Transverse colon (tissue), 4 donors: ENCODE results near the gene PPP4R3B. TPM values are rescaled to one million over a fixed set of nuclear protein-coding genes. Genes with fewer than 3 reads are reported as not detected.

Experiments used
- DNase-seq: peaks from one replicate; pipeline ENCODE4 v3.0.0-alpha.2; 2019
- H3K27ac ChIP-seq, 4 donors: fragments of 200-600 bp; sonication (generic); 2 replicates each; pipeline ENCODE4 v1.5.1; 2016 to 2018; ENCODE audit warnings: inconsistent platforms in 4 of 4
- H3K27me3 ChIP-seq: fragments of 200-600 bp; sonication (generic); 2 replicates; pipeline ENCODE4 v1.5.1; 2017; ENCODE audit warnings: inconsistent platforms
- H3K36me3 ChIP-seq, 4 donors: fragments of 200-600 bp; sonication (generic); 2 replicates each; pipeline ENCODE4 v1.5.1; 2017 to 2019; ENCODE audit warnings: inconsistent platforms in 4 of 4
- H3K4me1 ChIP-seq, 4 donors: fragments of 200-600 bp; sonication (generic); 2 replicates each; pipeline ENCODE4 v1.5.1; 2017 to 2020; ENCODE audit warnings: inconsistent platforms in 4 of 4
- H3K4me3 ChIP-seq, 4 donors: fragments of 200-600 bp; sonication (generic); 1 replicate in 1 of 4; 2 replicates in 3 of 4; pipeline versions ENCODE4 v1.5.1 to v1.6.1; 2017 to 2019; ENCODE audit warnings: inconsistent platforms in 4 of 4
- H3K9me3 ChIP-seq, 2 donors: fragments of 200-600 bp; sonication (generic); 2 replicates each; pipeline ENCODE4 v1.5.1; 2017 to 2019; ENCODE audit warnings: inconsistent platforms in 2 of 2
- EP300 ChIP-seq: sonication (generic); formaldehyde crosslinking; IDR thresholded peaks from one replicate; pipeline ENCODE4 v1.6.1; 2017; ENCODE audit warnings: antibody characterized with exemption, low read depth
- POLR2A ChIP-seq: fragments of 450-650 bp; IDR thresholded peaks from one replicate; pipeline ENCODE4 v1.6.1; 2016; ENCODE audit warnings: antibody characterized with exemption, mild to moderate bottlenecking, moderate library complexity
- POLR2AphosphoS5 ChIP-seq, 3 donors: sonication (generic); formaldehyde crosslinking; IDR thresholded peaks; one replicate each; pipeline ENCODE4 v1.6.1; 2016; ENCODE audit warnings: antibody characterized with exemption in 3 of 3
- WGBS, 2 donors: methylation state at CpG; one replicate each; pipeline ENCODE4 v1.1.5; 2018; ENCODE audit warnings: low coverage in 1 of 2; 5-methylcytosine and 5-hydroxymethylcytosine counted together
- in situ Hi-C, 4 donors: fragments of 200-750 bp; cut with MboI; loops; one replicate each; pipeline versions ENCODE4 v1.15.0 to v1.15.1; 2017; ENCODE audit warnings: low sequenced_read_pairs in 3 of 4, low pct_ligation_motif_present in 1 of 4, low pct_unique_long_range_greater_than_20kb in 1 of 4
- intact Hi-C: fragments of 100-400 bp; cut with DNase I; formaldehyde crosslinking; loops from one replicate; pipeline ENCODE4 v1.15.1; 2023; ENCODE audit warnings: low total_unique reads
- total RNA-seq, 4 donors: library from RNA; depleted of rRNA; stranded (reverse); fragments of >200 nt; gene quantifications; one replicate each; pipeline ENCODE4 v1.1.0, GENCODE V29; 2016
- TF ChIP-seq, protein P1 (sequence below), 5 experiments: fragments of 200-600 bp in 3 of 5; fragments of 450-650 bp in 2 of 5; sonication (generic) in 3 of 5; IDR thresholded peaks; 1 replicate in 2 of 5; 2 replicates in 3 of 5; pipeline ENCODE4 v1.5.1; 2016 to 2017; ENCODE audit warnings: antibody characterized with exemption in 5 of 5, inconsistent platforms in 3 of 5, mild to moderate bottlenecking in 2 of 5, moderate library complexity in 1 of 5

Gene PPP4R3B
- total RNA-seq, 4 donors from 2014 or later, result 59.5 to 79.7 (median 69.8) TPM

DNA sequence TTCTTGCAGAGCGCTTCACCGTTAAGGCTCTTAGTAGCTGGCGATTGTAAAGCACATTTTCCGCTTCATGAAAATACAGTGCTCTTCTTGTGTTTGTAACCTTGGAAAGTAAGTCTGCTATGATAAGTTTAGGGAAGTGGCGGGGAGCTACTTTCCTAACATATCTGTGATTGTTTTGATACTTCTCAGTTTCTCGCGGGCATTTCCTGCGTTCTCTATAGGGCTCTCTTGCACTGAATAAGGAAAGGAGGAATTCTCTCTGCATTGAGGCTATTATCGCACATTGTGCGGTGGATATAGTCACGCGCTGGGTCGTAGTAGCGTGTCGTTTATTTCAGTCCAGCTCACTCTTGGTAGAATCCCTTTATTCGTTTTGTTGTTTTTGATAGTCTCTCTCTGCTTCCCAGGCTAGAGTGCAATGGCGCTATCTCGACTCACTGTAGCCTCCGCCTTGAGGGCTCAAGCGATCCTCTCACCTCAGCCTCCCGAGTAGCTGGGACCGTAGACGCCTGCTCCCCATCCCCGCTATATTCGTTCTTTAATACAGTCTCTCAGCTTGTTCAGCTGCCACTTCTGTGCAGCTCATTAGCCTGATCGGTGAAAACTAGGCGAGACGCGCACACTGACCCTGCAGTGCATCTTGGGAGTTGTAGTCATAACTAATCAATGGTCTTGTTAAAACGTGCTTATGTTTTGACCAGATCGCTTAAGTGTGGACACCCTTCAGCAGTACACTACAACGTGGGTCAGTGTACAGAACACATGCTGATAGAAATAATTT, 1.0 kb upstream of the PPP4R3B start:
- 0 to 1% methylated on average over 12 to 32 of the region's 32 CpGs for WGBS, 2 donors
- in situ Hi-C loops (no loop called here), intact Hi-C loops (no loop called here)
- H3K9me3 ChIP-seq, result no peaks in the 10 kb centered on the region
- H3K4me3 ChIP-seq, result peak overlapping the region; percentile 21 to 93 (median 82)
- TF ChIP-seq POLR2AphosphoS5 (IDR thresholded peaks at IDR 0.05) (peak in 2 of 3 donors; percentile 36 to 37), EP300 (no peak), POLR2A (peak; percentile 12)
- peak overlapping the region; percentile 96 to 97 (median 96) for H3K27ac ChIP-seq
- H3K27me3 ChIP-seq, result no peaks in the 10 kb centered on the region
- peak; percentile 58 for DNase-seq
- peaks cover 11 to 42% (median 22%) of the 10 kb centered on the region in 4 donors for H3K4me1 ChIP-seq
- H3K36me3 ChIP-seq, result peaks cover 0 to 9% (median 4%) of the 10 kb centered on the region in 4 donors

DNA sequence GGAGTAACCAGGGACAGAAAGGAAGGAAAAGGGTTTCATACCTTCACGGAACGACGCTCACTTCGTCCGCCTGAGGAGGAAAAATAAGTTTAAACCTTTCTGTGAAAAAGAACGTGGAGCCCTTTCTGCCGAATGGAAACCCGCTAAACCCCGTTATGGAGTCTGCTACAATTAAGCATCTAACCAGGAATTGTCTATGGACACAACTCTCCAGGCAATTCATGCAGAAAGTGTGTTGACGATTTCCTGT, 528 bp upstream of the PPP4R3B start:
- in situ Hi-C loops, result no loop called here
- DNase-seq, result no peak
- H3K27ac ChIP-seq, result peak overlapping the region; percentile 96 to 97 (median 96)
- intact Hi-C loops, result no loop called here
- peaks cover 11 to 42% (median 22%) of the 10 kb centered on the region in 4 donors for H3K4me1 ChIP-seq
- no peaks in the 10 kb centered on the region for H3K9me3 ChIP-seq
- TF ChIP-seq POLR2A, result no peak
- no peak for TF ChIP-seq EP300
- no peak for TF ChIP-seq POLR2AphosphoS5 (IDR thresholded peaks at IDR 0.05)
- TF ChIP-seq, protein P1, sequence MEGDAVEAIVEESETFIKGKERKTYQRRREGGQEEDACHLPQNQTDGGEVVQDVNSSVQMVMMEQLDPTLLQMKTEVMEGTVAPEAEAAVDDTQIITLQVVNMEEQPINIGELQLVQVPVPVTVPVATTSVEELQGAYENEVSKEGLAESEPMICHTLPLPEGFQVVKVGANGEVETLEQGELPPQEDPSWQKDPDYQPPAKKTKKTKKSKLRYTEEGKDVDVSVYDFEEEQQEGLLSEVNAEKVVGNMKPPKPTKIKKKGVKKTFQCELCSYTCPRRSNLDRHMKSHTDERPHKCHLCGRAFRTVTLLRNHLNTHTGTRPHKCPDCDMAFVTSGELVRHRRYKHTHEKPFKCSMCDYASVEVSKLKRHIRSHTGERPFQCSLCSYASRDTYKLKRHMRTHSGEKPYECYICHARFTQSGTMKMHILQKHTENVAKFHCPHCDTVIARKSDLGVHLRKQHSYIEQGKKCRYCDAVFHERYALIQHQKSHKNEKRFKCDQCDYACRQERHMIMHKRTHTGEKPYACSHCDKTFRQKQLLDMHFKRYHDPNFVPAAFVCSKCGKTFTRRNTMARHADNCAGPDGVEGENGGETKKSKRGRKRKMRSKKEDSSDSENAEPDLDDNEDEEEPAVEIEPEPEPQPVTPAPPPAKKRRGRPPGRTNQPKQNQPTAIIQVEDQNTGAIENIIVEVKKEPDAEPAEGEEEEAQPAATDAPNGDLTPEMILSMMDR (IDR thresholded peaks at IDR 0.05), result peak in 1 of 5 experiments; percentile 1
- no peaks in the 10 kb centered on the region for H3K27me3 ChIP-seq
- H3K36me3 ChIP-seq, result peaks cover 0 to 13% (median 4%) of the 10 kb centered on the region in 4 donors
- H3K4me3 ChIP-seq, result peak overlapping the region; percentile 21 to 93 (median 82)
- WGBS, 2 donors, result 0% methylated on average over 5 to 10 of the region's 10 CpGs

DNA sequence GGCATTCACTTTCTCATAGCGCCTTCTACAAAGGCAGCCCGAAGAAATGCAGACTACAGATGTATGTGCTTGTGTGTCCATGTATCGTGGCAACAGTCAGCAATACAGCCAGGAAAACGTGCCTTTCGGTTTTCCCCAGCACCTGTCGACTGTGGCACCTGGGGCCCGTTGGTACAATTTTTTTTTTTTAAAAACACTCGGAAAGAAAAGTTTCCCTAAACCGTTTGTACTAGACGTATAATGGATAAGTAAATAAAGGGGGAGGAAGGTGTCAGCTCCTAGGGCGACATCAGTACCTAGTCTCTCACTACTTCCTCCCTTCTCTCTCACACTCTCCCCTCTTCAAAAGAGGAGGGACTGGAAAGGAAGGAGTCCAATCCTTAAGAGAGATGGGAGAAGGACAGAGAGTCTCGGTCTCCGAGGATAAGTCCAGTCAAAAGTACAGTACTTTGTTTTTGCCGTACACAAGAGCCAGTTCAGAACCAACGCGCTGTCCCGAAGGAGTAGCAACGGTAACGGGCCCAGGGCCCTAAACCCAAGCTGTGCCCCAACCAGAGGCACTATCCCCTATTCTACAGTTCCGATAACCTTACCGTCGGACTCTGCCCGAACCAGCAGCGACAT, 759 bp downstream of the PPP4R3B start:
- 0 to 1% methylated on average over 2 to 20 of the region's 24 CpGs for WGBS, 2 donors
- Histone ChIP-seq H3K27me3 (no peaks in the 10 kb centered on the region), H3K4me3 (peak overlapping the region; percentile 74 to 93 (median 90)), H3K4me1 (peaks cover 11 to 42% (median 22%) of the 10 kb centered on the region in 4 donors), H3K36me3 (peaks cover 0 to 23% (median 4%) of the 10 kb centered on the region in 4 donors), H3K9me3 (no peaks in the 10 kb centered on the region), H3K27ac (peak overlapping the region; percentile 96 to 97 (median 96))
- intact Hi-C loops, result no loop called here
- peak; percentile 37 for DNase-seq
- in situ Hi-C loops, result no loop called here
- peak in 2 of 3 donors; percentile 30 to 51 for TF ChIP-seq POLR2AphosphoS5 (IDR thresholded peaks at IDR 0.05)
- TF ChIP-seq, protein P1 (IDR thresholded peaks at IDR 0.05), result no peak
- TF ChIP-seq POLR2A, result peak; percentile 3
- no peak for TF ChIP-seq EP300

GRCh38 chr2:55611997-55612396, 5.4 kb downstream of the PPP4R3B start:
- in situ Hi-C loops, result no loop called here
- peaks cover 0 to 29% (median 4%) of the 10 kb centered on the region in 4 donors for H3K36me3 ChIP-seq
- H3K4me1 ChIP-seq, result peaks cover 0 to 29% (median 12%) of the 10 kb centered on the region in 4 donors
- no peaks in the 10 kb centered on the region for H3K9me3 ChIP-seq
- no peak overlapping the region for H3K27ac ChIP-seq
- H3K27me3 ChIP-seq, result no peaks in the 10 kb centered on the region
- intact Hi-C loops, result no loop called here
- 97 to 100% methylated on average over 1 of the region's 1 CpG for WGBS, 2 donors
- TF ChIP-seq, protein P1 (IDR thresholded peaks at IDR 0.05), result no peak
- no peak overlapping the region for H3K4me3 ChIP-seq
- DNase-seq, result no peak
